A549 (cell line): ENCODE data around the gene NOP9. TPM values are rescaled to one million over a fixed set of nuclear protein-coding genes. Genes with fewer than 3 reads are reported as not detected.
A peak's percentile ranks its signal among the peaks of the same experiment; 100 is the strongest.

Experiments
- ATAC-seq, 2 experiments: fragments of 200-7000 bp in 1 of 2; fragments of >200 bp in 1 of 2; cut with Nextera tagmentation in 1 of 2; cut with Tn5 transposase in 1 of 2; 3 replicates each; pipeline versions ENCODE4 v1.8.0 to v1.9.1; 2018 to 2020; ENCODE audit warnings: mild to moderate bottlenecking in 1 of 2, moderate library complexity in 1 of 2
- CTCF ChIA-PET: fragments of 300-600 bp; sonication (Branson Sonifier 250); formaldehyde crosslinking; extraction: SDS; loops from one replicate; lab custom pipeline; 2021; ENCODE audit warnings: antibody characterized with exemption, inconsistent platforms; lab: Yijun Ruan, JAX
- POLR2A ChIA-PET: fragments of 350-600 bp; formaldehyde crosslinking; extraction: SDS; loops from one replicate; lab custom pipeline; 2021; ENCODE audit warnings: antibody characterized with exemption, inconsistent platforms; lab: Yijun Ruan, JAX
- DNase-seq, 2 experiments: peaks; one replicate each; pipeline versions ENCODE4 v3.0.0 to v3.0.0-alpha.2; 2011 to 2016; ENCODE audit warnings: low read depth in 1 of 2, low spot score in 1 of 2
- FAIRE-seq: peaks from 2 replicates; lab custom pipeline; 2011; peaks lifted over from hg19 to GRCh38; lab: Jason Lieb, UNC
- H3K27ac ChIP-seq, 2 experiments: fragments of >200 bp; sonication (Bioruptor Twin); formaldehyde crosslinking; 3 replicates each; pipeline ENCODE4 v1.5.1; 2016 to 2017
- H3K4me1 ChIP-seq: fragments of >200 bp; sonication (Bioruptor Twin); formaldehyde crosslinking; 3 replicates; pipeline ENCODE4 v1.6.1; 2016
- H3K4me2 ChIP-seq: fragments of >200 bp; sonication (Bioruptor Twin); formaldehyde crosslinking; 3 replicates; pipeline ENCODE4 v1.6.1; 2016
- H3K4me3 ChIP-seq: fragments of >200 bp; sonication (Bioruptor Twin); formaldehyde crosslinking; 3 replicates; pipeline ENCODE4 v1.5.1; 2016
- H3K9me3 ChIP-seq: fragments of >200 bp; sonication (Bioruptor Twin); formaldehyde crosslinking; 3 replicates; pipeline ENCODE4 v1.6.1; 2016
- CBX8 ChIP-seq: fragments of 200-600 bp; sonication (generic); IDR thresholded peaks from 2 replicates; pipeline ENCODE4 v1.6.1; 2016
- CEBPB ChIP-seq, 2 experiments: fragments of >200 bp in 1 of 2; sonication (Bioruptor Twin) in 1 of 2; formaldehyde crosslinking in 1 of 2; IDR thresholded peaks; 2 replicates each; pipeline ENCODE4 v1.6.1; 2012 to 2016
- CHD2 ChIP-seq: fragments of 150-350 bp; IDR thresholded peaks from 2 replicates; pipeline ENCODE4 v1.6.1; 2014; ENCODE audit warnings: low read length; ENCODE audit not compliant: partially characterized antibody
- E2F6 ChIP-seq: IDR thresholded peaks from 2 replicates; pipeline ENCODE4 v1.6.1; 2012; ENCODE audit warnings: low read depth, borderline replicate concordance
- EHF ChIP-seq: fragments of 250-450 bp; sonication (Bioruptor Pico); IDR thresholded peaks from 2 replicates; pipeline ENCODE4 v1.5.0; 2020; ENCODE audit warnings: mild to moderate bottlenecking
- ELK1 ChIP-seq: fragments of 150-350 bp; IDR thresholded peaks from 2 replicates; pipeline ENCODE4 v1.6.1; 2014; ENCODE audit warnings: low read depth, mild to moderate bottlenecking, low read length
- EP300 ChIP-seq, 2 experiments: fragments of >200 bp; sonication (Bioruptor Twin); formaldehyde crosslinking; IDR thresholded peaks; 2 replicates in 1 of 2; 3 replicates in 1 of 2; pipeline ENCODE4 v1.6.1; 2016 to 2017
- ESRRA ChIP-seq: fragments of 150-350 bp; IDR thresholded peaks from 2 replicates; pipeline ENCODE4 v1.6.1; 2014; ENCODE audit warnings: mild to moderate bottlenecking, low read length, borderline replicate concordance
- FOSL2 ChIP-seq, 2 experiments: fragments of 450-650 bp in 1 of 2; fragments of >200 bp in 1 of 2; sonication (Bioruptor Twin) in 1 of 2; formaldehyde crosslinking; IDR thresholded peaks; 2 replicates each; pipeline versions ENCODE4 v1.5.0 to v1.6.1; 2016 to 2020; ENCODE audit warnings: mild to moderate bottlenecking in 1 of 2, moderate library complexity in 1 of 2
- HDAC2 ChIP-seq: fragments of 200-600 bp; sonication (generic); IDR thresholded peaks from 2 replicates; pipeline ENCODE4 v1.6.1; 2016
- HMGXB4 ChIP-seq: fragments of 250-450 bp; sonication (Bioruptor Pico); IDR thresholded peaks from 2 replicates; pipeline ENCODE4 v1.5.0; 2021; ENCODE audit warnings: mild to moderate bottlenecking, moderate library complexity, borderline replicate concordance
- KDM5A ChIP-seq: fragments of 200-600 bp; sonication (generic); IDR thresholded peaks from 2 replicates; pipeline ENCODE4 v1.6.1; 2016; ENCODE audit warnings: antibody characterized with exemption, mild to moderate bottlenecking
- MAFK ChIP-seq: fragments of 450-650 bp; IDR thresholded peaks from 2 replicates; pipeline ENCODE4 v1.6.1; 2014; ENCODE audit not compliant: partially characterized antibody
- NFE2L2 ChIP-seq: fragments of 150-350 bp; conservative IDR thresholded peaks from 2 replicates; pipeline ENCODE4 v1.6.1; 2014; ENCODE audit warnings: low read length
- NPAS2 ChIP-seq: fragments of 250-450 bp; sonication (Bioruptor Pico); IDR thresholded peaks from 2 replicates; pipeline ENCODE4 v1.8.0; 2022; ENCODE audit warnings: mild to moderate bottlenecking, moderate library complexity, borderline replicate concordance
- PHF8 ChIP-seq: fragments of 200-600 bp; sonication (generic); IDR thresholded peaks from 2 replicates; pipeline ENCODE4 v1.6.1; 2016; ENCODE audit warnings: low read depth, mild to moderate bottlenecking, antibody characterized with exemption, moderate library complexity, borderline replicate concordance
- RCOR1 ChIP-seq: fragments of 150-350 bp; IDR thresholded peaks from 2 replicates; pipeline ENCODE4 v1.6.1; 2014; ENCODE audit warnings: antibody characterized with exemption, low read length, low read depth
- RFX5 ChIP-seq: fragments of 450-650 bp; IDR thresholded peaks from 2 replicates; pipeline ENCODE4 v1.7.1; 2014; ENCODE audit warnings: antibody characterized with exemption, mild to moderate bottlenecking, moderate library complexity
- RNF2 ChIP-seq: fragments of 200-600 bp; sonication (generic); IDR thresholded peaks from 2 replicates; pipeline ENCODE4 v1.6.1; 2016; ENCODE audit warnings: low read depth, mild to moderate bottlenecking, antibody characterized with exemption, moderate library complexity, borderline replicate concordance
- SMC3 ChIP-seq: fragments of >200 bp; sonication (Bioruptor Twin); formaldehyde crosslinking; IDR thresholded peaks from 3 replicates; pipeline ENCODE4 v1.6.1; 2018; ENCODE audit warnings: inconsistent platforms
- ZC3H11A ChIP-seq: fragments of 450-650 bp; IDR thresholded peaks from 2 replicates; pipeline ENCODE4 v1.6.1; 2014; ENCODE audit warnings: antibody characterized with exemption, mild to moderate bottlenecking
- ZNF302 ChIP-seq: fragments of 250-450 bp; sonication (Bioruptor Pico); IDR thresholded peaks from 2 replicates; pipeline ENCODE4 v1.9.0; 2021; ENCODE audit warnings: inconsistent platforms, mild to moderate bottlenecking, moderate library complexity
- ZSCAN20 ChIP-seq: fragments of 250-450 bp; sonication (Bioruptor Pico); IDR thresholded peaks from 2 replicates; pipeline ENCODE4 v1.8.0; 2022; ENCODE audit warnings: mild to moderate bottlenecking, moderate library complexity
- WGBS: methylation state at CpG from one replicate; pipeline ENCODE4 v1.1.6; 2017; ENCODE audit errors: missing lambda C conversion rate; 5-methylcytosine and 5-hydroxymethylcytosine counted together
- polyA plus RNA-seq, 4 experiments: library from polyadenylated mRNA; depleted of rRNA in 3 of 4; stranded (reverse); fragments of >200 nt; fragmentation: RNase III in 1 of 4; extraction: RNeasy Plus Mini Kit Qiagen cat#74134 plus additional on column Dnase treatment in 1 of 4; gene quantifications; 2 replicates in 3 of 4; 3 replicates in 1 of 4; pipeline ENCODE4 v1.2.3, GENCODE V29; 2011 to 2017

The NOP9 gene
- polyA plus RNA-seq, 2 of the 4 experiments (the other 2 are of a cell fraction) = 16.5 to 24.5 TPM

GRCh38 chr14:24317141-24317928 is 17.7 kb downstream of the NOP9 start:
- CTCF ChIA-PET = interaction anchor here (0.9 to 46.6 kb wide), 9 partner anchors 9 to 113 kb away, joined by 3 to 1142 read pairs (median 7); partner anchors contain the start of genes CBLN3, CIDEB, KHNYN and LTB4R

GRCh38 chr14:24321212-24321975 is 21.7 kb downstream of the NOP9 start:
- Histone ChIP-seq H3K4me3 (no peak overlapping the region), H3K4me2 (no peak overlapping the region), H3K27ac (no peak overlapping the region)
- DNase-seq = no peak
- ChIA-PET CTCF (interaction anchor here (0.9 to 46.6 kb wide), 11 partner anchors 10 to 120 kb away, joined by 3 to 1142 read pairs (median 4); partner anchors contain the start of genes ADCY4, CBLN3, CIDEB and KHNYN), POLR2A (no interaction called here)
- TF ChIP-seq EHF (CRISPR knock-in tag) (no peak), RNF2 (no peak), E2F6 (no peak), SMC3 (no peak), PHF8 (no peak), RFX5 (no peak), MAFK (no peak), KDM5A (no peak), ZC3H11A (no peak), RCOR1 (no peak), CHD2 (no peak), EP300 (IDR thresholded peaks at IDR 0.05) (no peak), ZNF302 (CRISPR knock-in tag) (no peak), NFE2L2 (no peak), HDAC2 (no peak), ZSCAN20 (no peak), NPAS2 (no peak), ESRRA (no peak), CBX8 (no peak), ELK1 (no peak)
- TF ChIP-seq, all 56 proteins: peak for 0
- H3K4me1 ChIP-seq = peaks cover 11% of the 10 kb centered on the region
- 68% methylated on average over 14 of the region's 14 CpGs for WGBS
- no peaks in the 10 kb centered on the region for H3K9me3 ChIP-seq
- ATAC-seq (no peak), FAIRE-seq (no peak)

More at GRCh38 chr14:24317141-24317928, 17.7 kb downstream of the NOP9 start:
- H3K4me1 ChIP-seq = peaks cover 11% of the 10 kb centered on the region
- WGBS = 87% methylated on average over 3 of the region's 3 CpGs
- peak in 1 of 2 experiments; percentile 36; a peak in 2 of 6 replicates for ATAC-seq
- no peaks in the 10 kb centered on the region for H3K9me3 ChIP-seq
- POLR2A ChIA-PET = interaction anchor here (0.5 kb wide), 1 partner anchor 141 kb away, joined by 4 read pairs; no protein-coding TSS in a partner anchor
- H3K4me3 ChIP-seq = no peak overlapping the region
- H3K27ac ChIP-seq = no peak overlapping the region
- no peak for FAIRE-seq
- no peak for DNase-seq
- H3K4me2 ChIP-seq = no peak overlapping the region
- TF ChIP-seq HMGXB4 (CRISPR knock-in tag) (no peak), MAFK (peak; percentile 13), CEBPB (IDR thresholded peaks at IDR 0.05) (no peak), FOSL2 (IDR thresholded peaks at IDR 0.05) (no peak), FOSL2 (CRISPR knock-in tag; IDR thresholded peaks at IDR 0.05) (peak; percentile 54; the same call in 1 of the 2 replicates)
